Uterus (tissue), 2 donors: Measurements from ENCODE around the gene OR5H14.

Experiments used
- POLR2A ChIP-seq, 2 donors: fragments of 450-650 bp; IDR thresholded peaks; one replicate each; pipeline ENCODE4 v1.6.1; 2016; ENCODE audit warnings: antibody characterized with exemption in 2 of 2, mild to moderate bottlenecking in 1 of 2, moderate library complexity in 1 of 2
- TF ChIP-seq, protein P1 (sequence below), 4 experiments: fragments of 200-600 bp in 2 of 4; fragments of 450-650 bp in 2 of 4; sonication (generic) in 2 of 4; IDR thresholded peaks; one replicate each; pipeline ENCODE4 v1.5.1; 2016 to 2019; ENCODE audit warnings: antibody characterized with exemption in 4 of 4, mild to moderate bottlenecking in 2 of 4, moderate library complexity in 1 of 4

DNA sequence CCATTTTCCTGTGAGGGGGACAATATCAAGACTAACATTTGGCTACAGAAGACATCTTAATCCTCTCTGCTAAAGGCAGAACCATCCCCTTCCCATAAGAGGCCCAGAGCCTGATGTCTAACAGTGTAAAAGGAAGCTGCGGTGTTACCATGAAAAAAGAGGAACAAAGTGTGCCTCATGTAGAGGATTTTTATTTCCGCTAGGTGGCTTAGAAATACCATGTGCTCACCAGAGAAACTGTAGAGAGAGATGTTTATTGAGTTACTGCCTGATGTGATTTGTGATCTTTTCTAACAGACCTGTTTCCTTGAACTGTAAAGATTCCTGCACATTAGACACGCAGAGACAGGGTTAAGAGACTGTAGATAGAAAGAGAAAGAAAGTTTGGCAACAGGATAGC lies 41.3 kb downstream of the OR5H14 start:
- TF ChIP-seq, protein P1, sequence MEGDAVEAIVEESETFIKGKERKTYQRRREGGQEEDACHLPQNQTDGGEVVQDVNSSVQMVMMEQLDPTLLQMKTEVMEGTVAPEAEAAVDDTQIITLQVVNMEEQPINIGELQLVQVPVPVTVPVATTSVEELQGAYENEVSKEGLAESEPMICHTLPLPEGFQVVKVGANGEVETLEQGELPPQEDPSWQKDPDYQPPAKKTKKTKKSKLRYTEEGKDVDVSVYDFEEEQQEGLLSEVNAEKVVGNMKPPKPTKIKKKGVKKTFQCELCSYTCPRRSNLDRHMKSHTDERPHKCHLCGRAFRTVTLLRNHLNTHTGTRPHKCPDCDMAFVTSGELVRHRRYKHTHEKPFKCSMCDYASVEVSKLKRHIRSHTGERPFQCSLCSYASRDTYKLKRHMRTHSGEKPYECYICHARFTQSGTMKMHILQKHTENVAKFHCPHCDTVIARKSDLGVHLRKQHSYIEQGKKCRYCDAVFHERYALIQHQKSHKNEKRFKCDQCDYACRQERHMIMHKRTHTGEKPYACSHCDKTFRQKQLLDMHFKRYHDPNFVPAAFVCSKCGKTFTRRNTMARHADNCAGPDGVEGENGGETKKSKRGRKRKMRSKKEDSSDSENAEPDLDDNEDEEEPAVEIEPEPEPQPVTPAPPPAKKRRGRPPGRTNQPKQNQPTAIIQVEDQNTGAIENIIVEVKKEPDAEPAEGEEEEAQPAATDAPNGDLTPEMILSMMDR (IDR thresholded peaks at IDR 0.05), result no peak
- TF ChIP-seq POLR2A (IDR thresholded peaks at IDR 0.05), result no peak
